ENCODE measurements around the gene KLF7. TPM values are rescaled to one million over a fixed set of nuclear protein-coding genes. Genes with fewer than 3 reads are reported as not detected.

The KLF7 gene
- total and polyA plus RNA-seq, 8 donors, result 2.7 to 33.0 (median 7.3) TPM

- intact Hi-C loops (cut with DNase I; ENCODE audit: low total_unique reads), result no loop called here
- H3K27ac ChIP-seq, result no peak overlapping the region
- H3K36me3 ChIP-seq, result no peaks in the 10 kb centered on the region
- no peaks in the 10 kb centered on the region for H3K9me3 ChIP-seq
- no peaks in the 10 kb centered on the region for H3K27me3 ChIP-seq
- DNase-seq, result peak in 1 of 2 donors; percentile 34
- 33 to 59% (median 39%) methylated on average over 2 of the region's 2 CpGs for WGBS, 5 donors
- TF ChIP-seq CTCF (IDR thresholded peaks at IDR 0.05) (no peak), POLR2A (IDR thresholded peaks at IDR 0.05) (no peak), EP300 (IDR thresholded peaks at IDR 0.05) (no peak), POLR2AphosphoS5 (IDR thresholded peaks at IDR 0.05) (no peak)
- no peak overlapping the region for H3K4me3 ChIP-seq
- H3K4me1 ChIP-seq, result peaks cover 0 to 6% (median 0%) of the 10 kb centered on the region in 4 donors
Measured at GRCh38 chr2:207066166-207066565, 99.6 kb downstream of the KLF7 start.

- no peak for DNase-seq
- Histone ChIP-seq H3K9me3 (no peaks in the 10 kb centered on the region), H3K27ac (no peak overlapping the region), H3K36me3 (no peaks in the 10 kb centered on the region), H3K27me3 (no peaks in the 10 kb centered on the region), H3K4me3 (no peak overlapping the region), H3K4me1 (peaks cover 0 to 6% (median 0%) of the 10 kb centered on the region in 4 donors)
- no peak for TF ChIP-seq POLR2A (IDR thresholded peaks at IDR 0.05)
- TF ChIP-seq CTCF (IDR thresholded peaks at IDR 0.05), result no peak
- TF ChIP-seq POLR2AphosphoS5 (IDR thresholded peaks at IDR 0.05), result no peak
- no peak for TF ChIP-seq EP300 (IDR thresholded peaks at IDR 0.05)
- WGBS, 5 donors, result 82 to 89% (median 87%) methylated on average over 11 of the region's 11 CpGs
- intact Hi-C loops (cut with DNase I; ENCODE audit: low total_unique reads), result no loop called here
Measured at GRCh38 chr2:207064128-207064690, 101.5 kb downstream of the KLF7 start.

- TF ChIP-seq CTCF (IDR thresholded peaks at IDR 0.05) (no peak), POLR2A (IDR thresholded peaks at IDR 0.05) (no peak), POLR2AphosphoS5 (IDR thresholded peaks at IDR 0.05) (no peak), EP300 (IDR thresholded peaks at IDR 0.05) (no peak)
- no peak overlapping the region for H3K27ac ChIP-seq
- no peaks in the 10 kb centered on the region for H3K9me3 ChIP-seq
- WGBS, 5 donors, result 47 to 71% (median 68%) methylated on average over 1 of the region's 1 CpG
- H3K4me3 ChIP-seq, result no peak overlapping the region
- H3K4me1 ChIP-seq, result no peaks in the 10 kb centered on the region
- H3K27me3 ChIP-seq, result no peaks in the 10 kb centered on the region
- no peak for DNase-seq
- no peaks in the 10 kb centered on the region for H3K36me3 ChIP-seq
- intact Hi-C loops (cut with DNase I; ENCODE audit: low total_unique reads), result no loop called here
Measured at GRCh38 chr2:207061181-207061580, 104.6 kb downstream of the KLF7 start.

- Histone ChIP-seq H3K27me3 (no peaks in the 10 kb centered on the region), H3K4me1 (no peaks in the 10 kb centered on the region), H3K27ac (no peak overlapping the region), H3K36me3 (no peaks in the 10 kb centered on the region), H3K9me3 (no peaks in the 10 kb centered on the region), H3K4me3 (no peak overlapping the region)
- no peak for DNase-seq
- TF ChIP-seq EP300 (IDR thresholded peaks at IDR 0.05), result no peak
- TF ChIP-seq POLR2A (IDR thresholded peaks at IDR 0.05), result no peak
- TF ChIP-seq CTCF (IDR thresholded peaks at IDR 0.05), result no peak
- TF ChIP-seq POLR2AphosphoS5 (IDR thresholded peaks at IDR 0.05), result no peak
- 79 to 82% (median 80%) methylated on average over 6 of the region's 6 CpGs for WGBS, 5 donors
- intact Hi-C loops (cut with DNase I; ENCODE audit: low total_unique reads), result no loop called here
Measured at GRCh38 chr2:207055257-207055656, 110.5 kb downstream of the KLF7 start.
